OCI-LY7 (cell line): Measurements from ENCODE around the gene NDUFS8.

Experiments
- CTCF ChIP-seq: fragments of 200-600 bp; sonication (generic); conservative IDR thresholded peaks from 2 replicates; pipeline ENCODE4 v1.5.1; 2014; ENCODE audit warnings: mild to moderate bottlenecking, antibody characterized with exemption, low read length, moderate library complexity, mixed read lengths
- EZH2phosphoT487 ChIP-seq: fragments of 200-600 bp; sonication (generic); IDR thresholded peaks from 2 replicates; pipeline ENCODE4 v1.6.1; 2018; ENCODE audit warnings: low read depth, borderline replicate concordance, mild to moderate bottlenecking, mixed run types, antibody characterized with exemption, low read length, moderate library complexity, mixed read lengths

DNA sequence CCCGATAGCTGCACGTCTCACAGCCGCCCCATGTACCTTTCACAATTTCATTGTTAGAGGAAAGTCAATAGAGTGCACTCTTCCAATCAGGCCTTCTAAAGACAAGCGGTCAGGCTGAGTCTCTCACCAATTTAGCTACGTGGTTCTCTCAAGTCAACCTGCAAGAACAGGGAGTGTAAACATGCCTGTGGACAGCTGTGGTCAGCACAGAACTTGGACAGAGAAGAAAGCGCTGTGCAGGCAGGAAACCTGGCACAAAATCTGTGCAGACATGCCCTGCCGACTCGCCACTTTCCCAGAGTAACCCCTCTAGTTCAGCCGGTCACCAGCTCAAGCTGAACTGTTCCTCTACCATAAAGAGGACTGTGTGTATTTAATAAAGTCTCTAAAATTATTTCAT is 51.2 kb downstream of the NDUFS8 start:
- no peak for TF ChIP-seq CTCF
- no peak for TF ChIP-seq EZH2phosphoT487
